ENCODE data around the gene DLST. TPM values are rescaled to one million over a fixed set of nuclear protein-coding genes. Genes with fewer than 3 reads are reported as not detected.
A peak's percentile ranks its signal among the peaks of the same experiment; 100 is the strongest.

Gene DLST
- total RNA-seq, 4 donors from 2014 or later = 80.9 to 91.6 (median 83.5) TPM

DNA sequence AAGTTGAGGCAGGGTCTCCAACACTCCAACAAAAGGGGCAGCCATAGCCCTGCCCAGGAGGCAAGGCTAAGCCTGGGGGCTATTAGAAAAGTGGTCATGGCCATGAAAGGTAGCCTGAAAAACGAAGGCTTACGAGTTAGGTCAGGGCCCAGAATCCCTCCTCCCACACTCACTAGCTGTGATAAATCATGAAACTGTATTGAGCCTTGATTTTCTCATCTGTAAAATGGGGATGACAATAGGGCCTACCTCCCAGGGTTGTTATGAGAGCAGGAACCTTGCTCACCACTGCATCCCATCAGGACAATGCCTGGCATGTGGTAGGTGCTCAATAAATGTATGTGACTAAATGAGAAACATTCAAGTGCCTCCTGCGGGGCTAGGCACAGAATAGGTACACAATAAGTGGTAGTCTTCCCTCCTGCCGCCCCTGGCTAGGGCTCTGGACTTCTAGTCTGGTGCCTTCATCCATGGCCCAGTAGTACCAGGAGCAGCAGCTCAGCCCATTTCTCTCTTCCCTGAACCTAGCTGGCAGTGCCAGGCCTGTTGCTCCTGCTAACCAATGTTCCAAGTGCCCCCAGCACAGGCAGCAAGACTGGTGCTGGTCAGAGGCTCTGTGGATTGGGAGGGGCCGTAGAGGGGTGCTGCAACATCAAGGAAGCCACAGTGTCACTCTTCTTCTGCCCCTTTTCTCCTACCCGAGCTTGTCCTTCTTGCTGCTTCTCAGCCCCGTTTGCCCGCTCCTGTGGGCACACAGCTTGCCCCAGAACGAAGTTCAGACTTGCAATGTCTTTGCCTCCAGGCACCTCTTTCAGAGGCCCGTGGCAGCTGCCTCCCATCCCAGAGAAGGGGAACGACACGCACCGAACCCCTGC, 65.9 kb downstream of the DLST start:
- peaks cover 41 to 51% of the 10 kb centered on the region in 2 donors for H3K36me3 ChIP-seq
- no peak overlapping the region for H3K4me3 ChIP-seq (replicated peaks in 1 of 3)
- no peak for TF ChIP-seq POLR2A (IDR thresholded peaks at IDR 0.05)
- TF ChIP-seq, protein P1, sequence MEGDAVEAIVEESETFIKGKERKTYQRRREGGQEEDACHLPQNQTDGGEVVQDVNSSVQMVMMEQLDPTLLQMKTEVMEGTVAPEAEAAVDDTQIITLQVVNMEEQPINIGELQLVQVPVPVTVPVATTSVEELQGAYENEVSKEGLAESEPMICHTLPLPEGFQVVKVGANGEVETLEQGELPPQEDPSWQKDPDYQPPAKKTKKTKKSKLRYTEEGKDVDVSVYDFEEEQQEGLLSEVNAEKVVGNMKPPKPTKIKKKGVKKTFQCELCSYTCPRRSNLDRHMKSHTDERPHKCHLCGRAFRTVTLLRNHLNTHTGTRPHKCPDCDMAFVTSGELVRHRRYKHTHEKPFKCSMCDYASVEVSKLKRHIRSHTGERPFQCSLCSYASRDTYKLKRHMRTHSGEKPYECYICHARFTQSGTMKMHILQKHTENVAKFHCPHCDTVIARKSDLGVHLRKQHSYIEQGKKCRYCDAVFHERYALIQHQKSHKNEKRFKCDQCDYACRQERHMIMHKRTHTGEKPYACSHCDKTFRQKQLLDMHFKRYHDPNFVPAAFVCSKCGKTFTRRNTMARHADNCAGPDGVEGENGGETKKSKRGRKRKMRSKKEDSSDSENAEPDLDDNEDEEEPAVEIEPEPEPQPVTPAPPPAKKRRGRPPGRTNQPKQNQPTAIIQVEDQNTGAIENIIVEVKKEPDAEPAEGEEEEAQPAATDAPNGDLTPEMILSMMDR (IDR thresholded peaks at IDR 0.05) = no peak
- H3K27me3 ChIP-seq = no peaks in the 10 kb centered on the region
- peak overlapping the region in 2 of 3 donors; percentile 31 to 67 for H3K27ac ChIP-seq
- WGBS, 2 donors = 93 to 96% methylated on average over 13 of the region's 13 CpGs
- H3K4me1 ChIP-seq = peaks cover 17 to 35% of the 10 kb centered on the region in 2 donors
- no peak for DNase-seq
- intact Hi-C loops (cut with DNase I) = loop anchor here (5.0 kb wide), 1 partner anchor 140 kb away; no protein-coding TSS in a partner anchor
- H3K9me3 ChIP-seq = no peaks in the 10 kb centered on the region

DNA sequence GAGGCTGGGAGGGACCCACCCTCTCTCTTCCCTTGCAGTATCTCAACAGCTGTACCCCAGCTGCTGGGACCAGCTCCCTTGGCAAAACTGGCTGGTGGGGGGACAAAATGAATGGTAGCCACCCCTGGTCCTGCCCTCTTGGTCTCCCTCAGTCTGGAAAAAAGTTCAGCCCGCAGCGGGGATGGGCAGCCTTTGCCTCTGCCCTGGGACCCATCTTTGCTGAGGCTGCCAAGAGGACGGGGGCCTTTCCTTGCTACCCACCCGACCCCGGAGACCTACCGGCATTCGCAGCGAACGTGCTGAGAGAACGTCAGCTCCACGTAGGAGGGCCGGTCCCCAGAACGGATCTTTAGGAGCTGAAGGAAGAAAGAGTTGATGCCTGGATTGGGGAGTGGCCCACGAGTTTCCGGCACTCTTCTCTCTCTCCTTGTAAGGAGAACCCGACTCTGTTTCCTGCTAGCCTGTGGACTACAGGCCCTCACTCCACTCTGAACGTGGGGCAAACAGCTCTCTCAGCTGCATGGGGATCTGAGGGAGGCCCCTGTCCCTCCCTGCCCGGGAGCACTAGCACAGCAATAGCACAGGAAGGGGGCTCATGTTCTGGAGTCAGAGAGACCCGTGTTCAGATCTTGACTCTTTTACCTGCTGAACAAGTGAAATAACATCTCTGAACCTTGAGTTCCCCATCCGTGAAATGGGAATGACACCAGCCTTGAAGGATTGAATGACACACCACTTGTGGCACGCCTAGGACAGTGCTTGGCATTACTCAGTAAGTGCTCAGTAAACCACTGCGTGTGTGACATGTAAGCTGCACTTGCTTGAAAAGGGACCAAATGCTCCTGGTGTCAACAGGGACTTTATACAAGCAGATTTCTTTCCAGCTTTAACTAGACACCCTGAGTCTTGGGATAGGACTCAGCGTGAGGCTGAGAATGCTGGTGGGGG, 66.8 kb downstream of the DLST start:
- TF ChIP-seq, protein P1 (IDR thresholded peaks at IDR 0.05) = no peak
- no peak for TF ChIP-seq POLR2A (IDR thresholded peaks at IDR 0.05)
- 85 to 87% methylated on average over 22 of the region's 23 CpGs for WGBS, 2 donors
- Histone ChIP-seq H3K4me3 (replicated peaks in 1 of 3) (no peak overlapping the region), H3K36me3 (peaks cover 38 to 42% of the 10 kb centered on the region in 2 donors), H3K9me3 (no peaks in the 10 kb centered on the region), H3K27ac (peak overlapping the region in 2 of 3 donors; percentile 2 to 19), H3K4me1 (peaks cover 25 to 44% of the 10 kb centered on the region in 2 donors), H3K27me3 (no peaks in the 10 kb centered on the region)
- intact Hi-C loops (cut with DNase I) = loop anchor here (5.0 kb wide), 1 partner anchor 139 kb away; no protein-coding TSS in a partner anchor
- DNase-seq = no peak

DNA sequence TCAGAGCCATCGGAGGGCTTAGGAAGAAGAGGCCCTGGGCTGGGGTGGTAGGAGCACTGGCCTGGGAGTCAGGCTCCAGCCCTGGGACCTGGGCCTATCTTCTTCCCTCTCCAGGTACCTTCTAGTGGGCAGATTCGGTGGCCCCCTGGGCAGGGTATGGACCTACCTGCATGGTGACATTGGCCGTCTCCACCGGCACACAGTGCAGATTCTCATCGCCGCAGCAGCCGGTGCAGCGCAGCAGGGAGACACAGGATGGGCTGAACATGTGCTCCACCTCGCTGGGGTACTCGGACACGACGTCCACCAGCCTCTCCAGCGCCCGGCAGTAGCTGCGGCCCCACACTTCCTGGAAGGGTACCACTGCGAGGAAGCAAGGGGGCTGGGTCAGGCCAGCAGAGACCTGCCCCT, 67.5 kb downstream of the DLST start:
- TF ChIP-seq, protein P1 (IDR thresholded peaks at IDR 0.05) = no peak
- no peak overlapping the region for H3K4me3 ChIP-seq (replicated peaks in 1 of 3)

DNA sequence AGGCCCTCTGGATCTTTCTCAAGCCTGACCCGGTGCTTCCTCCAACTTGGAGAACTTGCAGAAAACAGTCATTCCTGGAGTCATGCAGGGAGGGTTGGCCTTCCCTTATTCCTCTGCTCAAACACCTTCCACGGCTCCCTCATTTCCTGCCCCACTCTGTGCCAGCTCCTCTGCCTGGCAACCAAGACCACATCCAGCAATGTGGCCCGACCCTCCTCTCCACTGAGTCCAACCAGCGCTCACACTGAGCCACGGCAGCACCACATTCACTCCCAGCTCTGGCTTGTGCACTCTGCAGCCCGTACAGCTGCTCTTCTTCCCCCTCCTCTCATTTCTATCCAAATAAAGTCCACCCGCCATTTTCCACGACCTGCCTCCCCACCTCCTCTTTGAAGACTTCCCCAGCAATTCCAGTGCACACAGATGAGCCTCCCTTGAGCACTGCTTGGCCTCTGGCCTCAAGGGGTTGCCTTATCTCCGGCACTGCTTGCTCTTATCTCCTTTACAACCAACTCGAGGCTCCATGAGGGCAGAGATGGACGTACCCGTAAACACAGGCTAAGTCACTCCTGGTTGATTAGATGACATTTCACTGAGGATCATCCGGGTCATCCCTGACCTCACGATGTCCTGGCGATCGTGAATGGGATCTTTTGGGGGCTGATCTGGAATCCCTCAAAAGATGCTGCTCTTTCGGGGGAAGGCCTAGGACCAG, 68.3 kb downstream of the DLST start:
- Histone ChIP-seq H3K36me3 (peaks cover 36 to 39% of the 10 kb centered on the region in 2 donors), H3K4me3 (replicated peaks in 1 of 3) (no peak overlapping the region), H3K27me3 (no peaks in the 10 kb centered on the region), H3K9me3 (no peaks in the 10 kb centered on the region), H3K4me1 (peaks cover 34 to 59% of the 10 kb centered on the region in 2 donors), H3K27ac (peak overlapping the region; percentile 57 to 90 (median 76))
- WGBS, 2 donors = 90% methylated on average over 17 of the region's 17 CpGs
- intact Hi-C loops (cut with DNase I) = loop anchor here (5.0 kb wide), 2 partner anchors 57 to 137 kb away; no protein-coding TSS in a partner anchor
- DNase-seq = no peak
- TF ChIP-seq, protein P1 (IDR thresholded peaks at IDR 0.05) = no peak
- no peak for TF ChIP-seq POLR2A (IDR thresholded peaks at IDR 0.05)

More for the DNA sequence above, 67.5 kb downstream of the DLST start:
- intact Hi-C loops (cut with DNase I) = loop anchor here (5.0 kb wide), 1 partner anchor 138 kb away; no protein-coding TSS in a partner anchor
- 93 to 95% methylated on average over 7 to 9 of the region's 16 CpGs for WGBS, 2 donors
- Histone ChIP-seq H3K4me1 (peaks cover 32 to 51% of the 10 kb centered on the region in 2 donors), H3K27me3 (no peaks in the 10 kb centered on the region), H3K9me3 (no peaks in the 10 kb centered on the region), H3K27ac (peak overlapping the region in 1 of 3 donors; percentile 57), H3K36me3 (peaks cover 38 to 41% of the 10 kb centered on the region in 2 donors)
- DNase-seq = no peak
